ENCODE data around the gene BARX2. TPM values are rescaled to one million over a fixed set of nuclear protein-coding genes. Genes with fewer than 3 reads are reported as not detected.

The BARX2 gene
- total RNA-seq, 1 experiment from 2014 or later, result 0.12 TPM

DNA sequence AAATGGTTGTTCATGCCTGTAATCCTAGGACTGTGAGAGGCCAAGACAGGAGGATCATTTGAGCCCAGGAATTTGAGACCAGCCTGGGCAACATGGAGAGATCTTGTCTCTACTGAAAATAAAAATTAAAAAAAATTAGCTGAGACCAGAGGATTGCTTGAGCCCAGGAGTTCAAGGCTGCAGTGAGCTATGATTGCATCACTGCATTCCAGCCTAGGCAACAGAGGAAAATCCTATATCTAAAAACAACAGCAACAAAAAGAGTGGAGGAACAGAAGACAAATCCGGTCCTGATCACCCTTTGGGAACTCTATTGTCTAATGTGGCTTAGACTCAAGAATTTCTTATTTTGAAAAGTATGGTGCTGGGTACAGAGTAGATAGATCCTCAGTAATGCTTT lies 17.3 kb downstream of the BARX2 start:
- Histone ChIP-seq H3K4me1 (ENCODE audit: control insufficient read depth in 1 of 2, insufficient read depth in 2 of 2, low read length in 2 of 2) (no peaks in the 10 kb centered on the region), H3K27ac (ENCODE audit: low read depth, low read length) (no peak overlapping the region), H3K4me2 (ENCODE audit: low read length) (no peak overlapping the region), H3K79me2 (ENCODE audit: insufficient read depth, low read length) (no peaks in the 10 kb centered on the region), H3K36me3 (ENCODE audit: control insufficient read depth in 1 of 2, insufficient read depth in 2 of 2, low read length in 2 of 2) (no peaks in the 10 kb centered on the region), H3K4me3 (replicated peaks in 1 of 2; ENCODE audit: low read depth in 1 of 2, low read length in 2 of 2) (no peak overlapping the region), H3K27me3 (ENCODE audit: insufficient read depth, low read length) (no peaks in the 10 kb centered on the region; the same call in 1 of the 2 replicates), H3K9me3 (ENCODE audit: control insufficient read depth in 1 of 2, insufficient read depth in 1 of 2, low read depth in 1 of 2, low read length in 2 of 2) (no peaks in the 10 kb centered on the region), H4K20me1 (ENCODE audit: insufficient read depth) (no peaks in the 10 kb centered on the region), H3K9ac (ENCODE audit: low read length) (no peak overlapping the region), H2AFZ (ENCODE audit: low read depth, low read length, poor library complexity, severe bottlenecking) (no peak overlapping the region), H3K9me2 (ENCODE audit: insufficient read depth) (no peaks in the 10 kb centered on the region)
- ATAC-seq (no peak), DNase-seq (ENCODE audit: low read depth, low spot score) (no peak)
- TF ChIP-seq, protein P1, sequence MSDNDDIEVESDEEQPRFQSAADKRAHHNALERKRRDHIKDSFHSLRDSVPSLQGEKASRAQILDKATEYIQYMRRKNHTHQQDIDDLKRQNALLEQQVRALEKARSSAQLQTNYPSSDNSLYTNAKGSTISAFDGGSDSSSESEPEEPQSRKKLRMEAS (IDR thresholded peaks at IDR 0.05), result no peak
- TF ChIP-seq FOSL1 (IDR thresholded peaks at IDR 0.05; ENCODE audit: low read depth), result no peak
- TF ChIP-seq SP1 (IDR thresholded peaks at IDR 0.05; ENCODE audit: low read depth), result no peak
- TF ChIP-seq CEBPB (IDR thresholded peaks at IDR 0.05; ENCODE audit: low read depth), result 0 out of 2 replicates have a peak, but pooled peaks have one; percentile 21
- TF ChIP-seq ZNF274 (IDR thresholded peaks at IDR 0.05; ENCODE audit: low read depth, low read length), result no peak
- no peak for TF ChIP-seq CBX3 (IDR thresholded peaks at IDR 0.05; ENCODE audit: low read depth)
- ChIA-PET POLR2A (no interaction called here), RAD21 (ENCODE audit: low non-redundant PET in 1 of 2, low total read pairs in 2 of 2, uncharacterized antibody in 2 of 2, unreplicated experiment in 2 of 2) (no interaction called here), CTCF (no interaction called here)
- intact Hi-C loops (cut with micrococcal nuclease), result no loop called here
- no TSS peak for BruUV-seq (replicated peaks)

DNA sequence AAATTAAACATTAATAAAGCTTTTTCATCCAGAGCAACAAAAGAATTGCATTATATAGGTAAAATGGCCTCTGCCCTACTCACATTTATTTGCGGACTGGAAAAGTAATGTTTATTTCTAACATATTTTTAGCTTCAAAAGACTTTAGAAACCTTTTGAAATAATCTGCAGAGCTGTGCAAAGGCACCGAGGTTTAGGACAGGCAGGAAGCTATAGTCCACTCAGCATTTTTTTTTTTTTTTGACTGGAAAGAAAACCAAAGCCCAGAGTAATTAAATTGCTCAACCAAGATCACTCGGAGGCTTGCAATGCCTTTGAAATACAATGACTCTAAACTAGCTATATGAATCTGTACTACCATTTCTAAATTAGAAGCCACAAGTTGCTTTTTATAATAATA lies 19.1 kb downstream of the BARX2 start:
- no peak overlapping the region for H2AFZ ChIP-seq (ENCODE audit: low read depth, low read length, poor library complexity, severe bottlenecking)
- H3K36me3 ChIP-seq (ENCODE audit: control insufficient read depth in 1 of 2, insufficient read depth in 2 of 2, low read length in 2 of 2), result no peaks in the 10 kb centered on the region
- intact Hi-C loops (cut with micrococcal nuclease), result no loop called here
- ChIA-PET CTCF (interaction anchor here (0.6 kb wide), 1 partner anchor 596 kb away, joined by 3 read pairs; no protein-coding TSS in a partner anchor), RAD21 (ENCODE audit: low non-redundant PET in 1 of 2, low total read pairs in 2 of 2, uncharacterized antibody in 2 of 2, unreplicated experiment in 2 of 2) (no interaction called here), POLR2A (no interaction called here)
- H3K4me2 ChIP-seq (ENCODE audit: low read length), result no peak overlapping the region
- H4K20me1 ChIP-seq (ENCODE audit: insufficient read depth), result no peaks in the 10 kb centered on the region
- H3K27me3 ChIP-seq (ENCODE audit: insufficient read depth, low read length), result no peaks in the 10 kb centered on the region
- BruUV-seq (replicated peaks), result no TSS peak
- H3K79me2 ChIP-seq (ENCODE audit: insufficient read depth, low read length), result no peaks in the 10 kb centered on the region
- ATAC-seq (no peak), DNase-seq (ENCODE audit: low read depth, low spot score) (no peak)
- no peaks in the 10 kb centered on the region for H3K9me2 ChIP-seq (ENCODE audit: insufficient read depth)
- H3K4me3 ChIP-seq (replicated peaks in 1 of 2; ENCODE audit: low read depth in 1 of 2, low read length in 2 of 2), result no peak overlapping the region
- TF ChIP-seq EGR1 (IDR thresholded peaks at IDR 0.05; ENCODE audit: low read depth), result no peak
- no peak for TF ChIP-seq SP1 (IDR thresholded peaks at IDR 0.05; ENCODE audit: low read depth)
- TF ChIP-seq REST (IDR thresholded peaks at IDR 0.05; ENCODE audit: low read depth), result no peak
- TF ChIP-seq CEBPB (IDR thresholded peaks at IDR 0.05; ENCODE audit: low read depth), result no peak
- TF ChIP-seq FOSL1 (IDR thresholded peaks at IDR 0.05; ENCODE audit: low read depth), result no peak
- TF ChIP-seq RAD21 (IDR thresholded peaks at IDR 0.05; ENCODE audit: low read depth), result no peak
- no peak for TF ChIP-seq SRF (IDR thresholded peaks at IDR 0.05; ENCODE audit: low read depth)
- TF ChIP-seq, protein P2, sequence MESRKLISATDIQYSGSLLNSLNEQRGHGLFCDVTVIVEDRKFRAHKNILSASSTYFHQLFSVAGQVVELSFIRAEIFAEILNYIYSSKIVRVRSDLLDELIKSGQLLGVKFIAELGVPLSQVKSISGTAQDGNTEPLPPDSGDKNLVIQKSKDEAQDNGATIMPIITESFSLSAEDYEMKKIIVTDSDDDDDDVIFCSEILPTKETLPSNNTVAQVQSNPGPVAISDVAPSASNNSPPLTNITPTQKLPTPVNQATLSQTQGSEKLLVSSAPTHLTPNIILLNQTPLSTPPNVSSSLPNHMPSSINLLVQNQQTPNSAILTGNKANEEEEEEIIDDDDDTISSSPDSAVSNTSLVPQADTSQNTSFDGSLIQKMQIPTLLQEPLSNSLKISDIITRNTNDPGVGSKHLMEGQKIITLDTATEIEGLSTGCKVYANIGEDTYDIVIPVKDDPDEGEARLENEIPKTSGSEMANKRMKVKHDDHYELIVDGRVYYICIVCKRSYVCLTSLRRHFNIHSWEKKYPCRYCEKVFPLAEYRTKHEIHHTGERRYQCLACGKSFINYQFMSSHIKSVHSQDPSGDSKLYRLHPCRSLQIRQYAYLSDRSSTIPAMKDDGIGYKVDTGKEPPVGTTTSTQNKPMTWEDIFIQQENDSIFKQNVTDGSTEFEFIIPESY (IDR thresholded peaks at IDR 0.05; ENCODE audit: extremely low read depth, insufficient replicate concordance, low read length), result no peak
- no peak for TF ChIP-seq ZFX (IDR thresholded peaks at IDR 0.05)
- TF ChIP-seq POLR2A (IDR thresholded peaks at IDR 0.05; ENCODE audit: borderline replicate concordance, extremely low read depth, insufficient read depth, insufficient read length), result no peak
- TF ChIP-seq, protein P1 (IDR thresholded peaks at IDR 0.05), result no peak
- TF ChIP-seq TCF7L2 (IDR thresholded peaks at IDR 0.05; ENCODE audit: borderline replicate concordance, extremely low read depth, insufficient read depth, insufficient read length), result no peak
- H3K27ac ChIP-seq (ENCODE audit: low read depth, low read length), result no peak overlapping the region
- H3K4me1 ChIP-seq (ENCODE audit: control insufficient read depth in 1 of 2, insufficient read depth in 2 of 2, low read length in 2 of 2), result no peaks in the 10 kb centered on the region
- H3K9ac ChIP-seq (ENCODE audit: low read length), result no peak overlapping the region
- H3K9me3 ChIP-seq (ENCODE audit: control insufficient read depth in 1 of 2, insufficient read depth in 1 of 2, low read depth in 1 of 2, low read length in 2 of 2), result no peaks in the 10 kb centered on the region
